Activated B cell treated with CpG ODN at 0.5 μM for 24 hours (primary cell): ENCODE measurements around the gene GPR141. TPM values are rescaled to one million over a fixed set of nuclear protein-coding genes. Genes with fewer than 3 reads are reported as not detected.

ENCODE experiments used
- ATAC-seq: fragments of 200-7000 bp; cut with Tn5 transposase; one replicate; pipeline ENCODE4 v1.10.0; 2021; ENCODE audit warnings: low read depth, mild to moderate bottlenecking, moderate library complexity
- CTCF ChIA-PET: fragments of 350-600 bp; sonication (Branson Sonifier 250); formaldehyde crosslinking; loops from one replicate; lab custom pipeline; 2021; ENCODE audit warnings: antibody characterized with exemption; lab: Charles Lee
- POLR2A ChIA-PET: fragments of 350-600 bp; sonication (Branson Sonifier 250); formaldehyde crosslinking; loops from one replicate; lab custom pipeline; 2021; ENCODE audit warnings: antibody characterized with exemption; lab: Charles Lee
- DNase-seq: peaks from one replicate; pipeline ENCODE4 v3.0.0; 2022
- H3K27ac Mint-ChIP-seq: one replicate; pipeline ENCODE4 v1.8.0; 2020; ENCODE audit warnings: mixed read lengths
- H3K27me3 Mint-ChIP-seq: one replicate; pipeline ENCODE4 v1.8.0; 2021; ENCODE audit warnings: mixed read lengths
- H3K36me3 Mint-ChIP-seq: one replicate; pipeline ENCODE4 v1.8.0; 2021; ENCODE audit warnings: low read depth, mixed read lengths
- H3K4me1 Mint-ChIP-seq: one replicate; pipeline ENCODE4 v1.8.0; 2021; ENCODE audit warnings: mixed read lengths
- H3K4me3 Mint-ChIP-seq: one replicate; pipeline ENCODE4 v1.8.0; 2020; ENCODE audit warnings: mild to moderate bottlenecking, mixed read lengths
- H3K9me3 Mint-ChIP-seq: one replicate; pipeline ENCODE4 v1.8.0; 2020; ENCODE audit warnings: mixed read lengths
- CTCF ChIP-seq: fragments of 200-600 bp; IDR thresholded peaks from one replicate; pipeline ENCODE4 v1.8.0; 2022; ENCODE audit warnings: antibody characterized with exemption, mild to moderate bottlenecking
- intact Hi-C: fragments of 100-400 bp; cut with micrococcal nuclease; formaldehyde crosslinking; loops from one replicate; pipeline ENCODE4 v1.15.1; 2024
- total RNA-seq: library from RNA; stranded (reverse); gene quantifications from 2 replicates; pipeline ENCODE4 v1.2.3, GENCODE V29; 2022

Gene GPR141
- total RNA-seq, 1 donor from 2014 or later = not detected

- no peak for ATAC-seq
- no peaks in the 10 kb centered on the region for H3K27me3 Mint-ChIP-seq
- POLR2A ChIA-PET = no interaction called here
- H3K4me1 Mint-ChIP-seq = peaks cover 14% of the 10 kb centered on the region
- H3K4me3 Mint-ChIP-seq = no peak overlapping the region
- no peaks in the 10 kb centered on the region for H3K36me3 Mint-ChIP-seq
- intact Hi-C loops = no loop called here
- H3K9me3 Mint-ChIP-seq = peaks cover 4% of the 10 kb centered on the region
- no peak for TF ChIP-seq CTCF
- CTCF ChIA-PET = no interaction called here
- no peak for DNase-seq
- no peak overlapping the region for H3K27ac Mint-ChIP-seq
Measured at GRCh38 chr7:37768611-37769010, 85.0 kb downstream of the GPR141 start.

DNA sequence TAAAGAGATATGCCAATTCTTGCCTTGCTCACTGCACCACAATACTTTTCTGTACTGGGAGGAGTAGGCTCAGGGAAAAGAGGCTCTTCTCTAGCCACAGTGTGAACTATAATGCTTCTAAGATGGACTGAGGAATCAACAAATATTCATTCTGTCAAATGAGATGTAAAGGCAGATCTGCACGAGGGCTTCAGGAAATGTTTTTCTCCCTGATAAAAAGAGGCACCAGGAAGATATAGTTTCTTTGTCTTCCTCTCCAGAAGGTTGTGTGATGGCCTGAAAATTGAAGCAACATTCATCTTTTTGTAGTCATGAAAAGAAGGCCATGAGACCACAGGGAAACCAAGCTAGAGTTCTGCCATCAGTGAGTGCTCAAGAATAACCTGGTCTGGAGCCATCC is 85.7 kb downstream of the GPR141 start:
- Mint-ChIP-seq H3K27ac (no peak overlapping the region), H3K9me3 (peaks cover 4% of the 10 kb centered on the region), H3K36me3 (no peaks in the 10 kb centered on the region), H3K27me3 (no peaks in the 10 kb centered on the region), H3K4me3 (no peak overlapping the region), H3K4me1 (peaks cover 14% of the 10 kb centered on the region)
- DNase-seq (no peak), ATAC-seq (no peak)
- ChIA-PET CTCF (no interaction called here), POLR2A (no interaction called here)
- TF ChIP-seq CTCF = no peak
- intact Hi-C loops = no loop called here

DNA sequence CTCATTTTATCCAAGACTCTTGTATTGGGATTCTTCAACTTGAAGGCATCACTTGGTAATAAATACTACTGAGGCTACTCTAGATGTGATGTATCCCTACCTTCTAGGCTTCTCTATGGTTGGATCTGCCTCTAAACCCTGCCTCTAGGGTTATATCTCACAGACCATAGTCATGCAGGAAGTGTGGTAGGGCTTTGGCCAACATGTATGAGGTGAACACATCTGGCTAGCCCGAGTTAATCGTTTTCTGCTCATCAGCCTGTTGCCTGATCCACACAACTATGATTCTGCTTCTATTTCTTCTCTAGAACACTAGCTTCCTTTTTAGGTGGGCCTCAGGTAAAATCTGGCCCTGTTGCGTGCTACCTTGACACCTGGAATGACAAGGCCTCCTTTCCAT is 86.2 kb downstream of the GPR141 start:
- H3K4me1 Mint-ChIP-seq = peaks cover 14% of the 10 kb centered on the region
- H3K4me3 Mint-ChIP-seq = no peak overlapping the region
- POLR2A ChIA-PET = no interaction called here
- no peaks in the 10 kb centered on the region for H3K36me3 Mint-ChIP-seq
- intact Hi-C loops = no loop called here
- no peak for ATAC-seq
- TF ChIP-seq CTCF = no peak
- H3K27me3 Mint-ChIP-seq = no peaks in the 10 kb centered on the region
- H3K9me3 Mint-ChIP-seq = peaks cover 4% of the 10 kb centered on the region
- CTCF ChIA-PET = no interaction called here
- no peak for DNase-seq
- no peak overlapping the region for H3K27ac Mint-ChIP-seq

- Mint-ChIP-seq H3K9me3 (peaks cover 10% of the 10 kb centered on the region), H3K4me1 (peaks cover 8% of the 10 kb centered on the region), H3K4me3 (no peak overlapping the region), H3K27me3 (no peaks in the 10 kb centered on the region), H3K27ac (no peak overlapping the region), H3K36me3 (no peaks in the 10 kb centered on the region)
- ChIA-PET CTCF (no interaction called here), POLR2A (no interaction called here)
- DNase-seq (no peak), ATAC-seq (no peak)
- intact Hi-C loops = no loop called here
- no peak for TF ChIP-seq CTCF
Measured at GRCh38 chr7:37770838-37771237, 87.3 kb downstream of the GPR141 start.

DNA sequence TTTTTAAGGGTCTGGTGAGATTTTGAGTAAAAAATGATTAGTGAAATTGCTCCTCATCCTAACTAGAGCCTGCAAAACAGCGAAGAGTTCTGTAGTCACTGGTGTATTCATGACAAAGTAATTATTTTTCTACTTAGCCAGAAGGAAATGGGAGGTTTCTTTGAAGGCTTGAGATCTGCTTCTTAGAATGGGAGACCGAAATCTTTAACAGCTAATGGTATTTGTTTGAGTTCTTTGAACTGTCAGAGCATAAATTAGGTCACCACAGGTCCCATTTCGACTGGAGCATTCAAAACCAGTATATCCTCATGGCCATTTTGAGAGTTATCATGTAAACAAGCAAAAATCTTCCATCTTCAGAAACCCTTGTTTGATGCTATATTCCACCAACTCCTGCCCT is 87.8 kb downstream of the GPR141 start:
- ATAC-seq = no peak
- intact Hi-C loops = no loop called here
- H3K4me3 Mint-ChIP-seq = no peak overlapping the region
- no peaks in the 10 kb centered on the region for H3K36me3 Mint-ChIP-seq
- H3K27ac Mint-ChIP-seq = no peak overlapping the region
- ChIA-PET POLR2A (no interaction called here), CTCF (no interaction called here)
- no peaks in the 10 kb centered on the region for H3K27me3 Mint-ChIP-seq
- peaks cover 10% of the 10 kb centered on the region for H3K9me3 Mint-ChIP-seq
- H3K4me1 Mint-ChIP-seq = peaks cover 3% of the 10 kb centered on the region
- TF ChIP-seq CTCF = no peak
- no peak for DNase-seq
